GM19468 (cell line): ENCODE measurements around the gene ST14.

ENCODE experiments used
- ATAC-seq: cut with Tn5 transposase; IDR thresholded peaks from one replicate; pipeline ENCODE4 v1.9.1; 2021; ENCODE audit warnings: mild to moderate bottlenecking, moderate library complexity, moderate number of reproducible peaks; ENCODE audit not compliant: unreplicated experiment; ENCODE audit errors: extremely low read depth

The ST14 gene

DNA sequence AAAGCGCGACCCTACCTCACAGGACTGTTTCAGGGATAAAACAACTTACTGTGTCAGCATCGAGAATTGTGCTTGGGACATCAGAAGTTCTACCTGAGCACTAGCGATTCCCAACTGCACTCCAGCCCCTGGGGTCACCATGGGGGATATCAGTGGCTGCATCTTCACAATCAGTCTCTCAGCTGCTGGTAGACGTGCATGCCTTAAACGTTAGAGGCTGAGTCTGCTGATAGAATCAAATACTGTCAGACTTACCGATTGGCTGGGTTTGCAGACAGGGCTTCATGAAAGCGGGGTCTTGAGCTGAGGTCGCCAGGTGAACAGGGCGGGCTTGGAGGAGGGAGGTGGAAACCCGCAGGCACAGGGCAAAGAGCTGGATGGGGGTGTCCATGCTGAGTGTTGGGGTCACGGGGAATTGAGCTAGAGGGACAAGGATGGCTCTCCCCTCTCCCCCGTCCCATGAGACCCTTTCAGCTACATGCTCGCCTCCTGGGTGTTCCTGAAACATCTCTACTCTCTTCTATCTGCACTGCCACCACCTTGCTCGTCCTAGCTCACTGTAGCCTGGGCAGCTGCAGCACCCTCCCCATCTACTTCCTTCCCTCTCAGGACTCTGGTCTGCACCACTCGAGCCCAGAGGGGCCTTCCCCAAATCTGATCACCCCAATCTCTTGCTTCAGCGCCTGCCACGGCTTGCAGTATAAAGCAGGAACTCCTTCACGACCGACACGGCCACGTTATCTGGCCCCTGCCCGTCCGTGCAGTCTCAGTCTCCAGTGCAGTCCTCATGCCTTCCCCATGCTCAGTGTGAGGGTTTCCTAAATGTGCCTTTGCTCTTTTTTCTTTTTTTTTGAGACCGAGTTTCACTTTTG is 43.5 kb downstream of the ST14 start:
- no peak for ATAC-seq

GRCh38 chr11:130203766-130204702 is 44.5 kb downstream of the ST14 start:
- ATAC-seq, result no peak

DNA sequence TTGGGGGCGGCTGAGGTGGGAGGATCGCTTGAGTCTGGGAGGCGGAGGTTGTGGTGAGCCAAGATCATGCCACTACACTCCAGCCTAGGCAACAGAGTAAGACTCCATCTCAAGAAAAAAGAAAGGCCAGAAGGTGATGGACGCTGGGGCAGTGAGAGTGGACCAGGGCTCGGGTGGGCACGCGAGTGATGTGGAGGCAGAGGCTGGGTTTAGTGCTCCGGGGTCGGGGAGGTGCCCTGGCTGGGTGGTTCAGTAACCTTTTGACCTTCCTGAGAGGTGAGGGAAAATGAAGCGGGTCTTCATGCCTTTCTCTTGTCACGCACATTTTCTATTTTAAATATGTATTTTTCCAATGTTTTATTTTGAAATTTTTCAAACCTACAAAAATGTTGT is 45.1 kb downstream of the ST14 start:
- ATAC-seq, result no peak

DNA sequence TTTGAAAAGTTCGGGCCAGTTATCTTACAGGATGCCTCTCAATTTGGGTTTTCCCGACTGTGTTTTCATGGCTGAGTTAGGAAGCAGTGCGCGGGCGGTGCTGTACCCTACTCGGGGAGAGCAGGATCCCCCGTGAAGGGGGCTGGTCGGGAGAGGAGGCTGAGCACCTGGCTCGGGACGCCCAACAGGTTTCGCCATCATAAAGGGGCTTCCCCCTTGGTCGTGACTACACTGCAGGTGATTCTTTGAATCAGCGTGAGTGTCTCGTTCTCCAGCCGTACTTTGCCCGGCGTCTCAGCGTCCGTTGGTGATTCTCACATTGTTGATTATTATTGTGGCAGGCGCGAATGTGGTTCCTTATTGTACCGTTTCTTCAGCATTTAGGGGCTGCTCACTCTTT is 46.6 kb downstream of the ST14 start:
- no peak for ATAC-seq

DNA sequence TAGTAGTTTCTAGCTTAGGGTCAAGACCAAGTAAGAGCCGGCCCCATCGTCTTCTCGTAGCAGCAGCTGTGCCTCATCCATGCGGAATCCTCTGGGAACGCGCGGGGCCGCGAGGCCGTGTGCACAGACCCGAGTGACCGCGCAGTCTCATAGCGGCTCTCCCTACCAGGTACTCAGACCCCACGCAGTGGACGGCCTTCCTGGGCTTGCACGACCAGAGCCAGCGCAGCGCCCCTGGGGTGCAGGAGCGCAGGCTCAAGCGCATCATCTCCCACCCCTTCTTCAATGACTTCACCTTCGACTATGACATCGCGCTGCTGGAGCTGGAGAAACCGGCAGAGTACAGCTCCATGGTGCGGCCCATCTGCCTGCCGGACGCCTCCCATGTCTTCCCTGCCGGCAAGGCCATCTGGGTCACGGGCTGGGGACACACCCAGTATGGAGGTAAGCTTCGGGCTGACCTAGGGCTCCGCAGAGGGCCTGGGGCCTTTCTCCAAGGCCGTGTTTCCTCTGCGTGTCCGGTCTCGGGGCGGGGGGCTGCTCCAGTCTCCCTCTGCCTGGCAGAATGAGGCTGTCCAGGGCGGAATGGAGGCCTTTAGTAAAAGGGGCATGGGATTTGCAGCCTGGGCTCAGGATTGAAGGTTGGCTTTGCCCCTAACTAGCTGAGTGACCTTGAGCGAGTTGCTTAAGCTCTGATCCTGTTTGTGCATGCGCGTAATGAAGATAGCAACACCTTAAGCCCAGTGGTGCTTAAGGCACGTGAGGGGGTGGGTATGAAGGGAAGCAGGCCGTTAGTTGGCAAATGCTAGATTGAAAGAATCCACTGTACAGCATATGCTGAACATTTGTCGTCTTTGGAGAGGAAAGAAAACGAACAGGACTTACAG is 48.9 kb downstream of the ST14 start:
- no peak for ATAC-seq

GRCh38 chr11:130209128-130209932 is 49.7 kb downstream of the ST14 start:
- no peak for ATAC-seq

GRCh38 chr11:130209954-130210854 is 50.6 kb downstream of the ST14 start:
- ATAC-seq, result no peak

DNA sequence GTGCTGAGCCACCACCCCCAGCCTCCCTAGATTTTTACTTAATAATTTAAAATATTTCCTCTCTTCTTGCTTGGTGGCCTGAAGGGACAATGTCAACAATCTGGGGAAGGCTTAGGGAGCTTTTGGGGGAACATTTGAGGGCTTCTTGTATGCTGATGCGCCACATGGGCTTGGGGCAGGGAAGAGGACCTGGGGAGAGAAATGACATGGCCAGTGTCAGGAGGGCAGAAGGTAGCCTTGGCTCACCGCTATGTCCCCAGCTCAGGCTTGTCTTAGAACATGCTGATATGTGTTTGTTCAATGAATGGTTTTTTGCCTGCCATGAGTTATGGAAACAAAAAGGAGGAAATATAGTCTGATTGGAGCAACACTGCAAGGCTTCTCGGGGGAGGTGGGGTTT is 51.6 kb downstream of the ST14 start:
- ATAC-seq, result no peak

GRCh38 chr11:130211781-130212401 is 52.3 kb downstream of the ST14 start:
- no peak for ATAC-seq

DNA sequence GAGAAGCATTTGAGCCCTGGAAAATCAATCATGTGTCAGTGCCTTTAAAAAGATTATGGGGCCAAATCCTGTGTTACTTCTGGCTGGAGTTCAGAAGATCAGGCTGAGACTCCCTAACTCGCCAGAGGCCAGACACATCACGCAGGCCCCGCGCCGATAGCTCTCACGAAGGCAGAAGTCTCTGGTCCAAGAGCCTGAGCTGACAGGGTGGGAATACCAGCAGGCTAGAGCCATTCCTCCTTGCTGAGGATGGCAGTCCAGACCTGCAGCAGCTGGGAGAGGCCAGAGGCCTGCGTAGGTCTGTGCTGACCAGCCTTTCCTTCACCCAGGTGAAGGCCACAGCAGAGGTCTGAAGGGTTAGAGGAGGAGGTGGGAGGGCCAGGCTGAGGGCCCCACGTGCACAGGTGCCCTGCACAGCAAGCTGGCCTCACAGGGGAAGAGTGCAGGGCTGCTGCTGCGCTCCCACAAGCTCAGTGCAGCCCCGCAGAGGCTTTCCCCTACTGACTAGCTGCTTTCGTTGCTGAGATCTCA is 52.9 kb downstream of the ST14 start:
- no peak for ATAC-seq

DNA sequence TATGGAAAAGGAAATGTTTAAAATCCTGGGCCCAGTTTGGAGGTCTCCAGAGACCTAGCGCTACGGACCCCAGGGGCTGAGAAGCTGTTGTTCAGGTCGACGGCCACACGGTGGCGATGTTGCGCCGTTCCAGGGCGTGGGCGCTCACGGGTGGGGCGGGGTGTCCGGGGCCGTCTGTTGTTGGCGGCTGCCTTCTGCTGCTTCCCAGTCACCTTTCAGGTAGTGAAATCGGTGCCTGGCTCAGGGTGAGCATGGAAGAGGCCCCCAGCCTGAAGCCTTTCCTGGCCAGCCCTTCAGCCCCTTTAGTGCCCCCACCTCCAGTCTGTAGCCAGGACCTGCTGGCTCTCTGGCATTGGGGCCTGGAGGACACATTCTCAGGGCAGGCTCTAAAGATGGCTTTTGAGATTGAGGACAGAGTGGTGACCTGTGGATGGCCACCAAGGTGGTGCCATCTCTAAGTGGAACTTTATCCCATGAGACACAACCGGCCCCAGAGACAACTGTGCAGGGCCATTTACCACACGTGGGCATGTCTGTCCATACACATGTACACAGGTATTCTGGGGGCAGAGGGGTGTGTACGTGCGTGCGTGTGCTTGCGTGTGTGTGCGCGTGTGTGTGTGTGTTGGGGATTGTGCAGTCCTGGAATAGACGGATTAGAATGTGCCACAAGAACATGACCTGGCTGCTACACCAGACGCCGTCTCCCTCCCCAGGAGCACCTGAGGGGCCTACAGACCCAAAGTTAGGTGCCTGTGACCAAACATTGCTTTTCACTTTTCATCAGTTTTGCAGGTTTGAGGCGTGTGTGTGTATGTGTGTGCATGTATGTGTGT is 53.8 kb downstream of the ST14 start:
- ATAC-seq, result no peak

DNA sequence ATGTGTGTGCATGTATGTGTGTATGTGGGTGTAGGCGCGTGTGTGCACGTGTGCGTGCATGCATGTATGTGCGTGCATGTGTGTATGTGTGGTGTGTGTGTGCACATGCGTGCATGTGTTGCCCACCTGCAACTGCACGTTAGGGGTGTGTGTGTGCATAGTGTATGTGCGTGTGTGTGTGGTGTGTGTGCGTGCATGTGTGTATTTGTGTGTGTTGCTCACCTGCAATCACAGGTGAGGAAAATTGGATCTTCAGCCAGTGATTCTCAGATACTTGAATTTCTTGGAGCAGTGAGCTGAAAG is 54.3 kb downstream of the ST14 start:
- ATAC-seq, result no peak

DNA sequence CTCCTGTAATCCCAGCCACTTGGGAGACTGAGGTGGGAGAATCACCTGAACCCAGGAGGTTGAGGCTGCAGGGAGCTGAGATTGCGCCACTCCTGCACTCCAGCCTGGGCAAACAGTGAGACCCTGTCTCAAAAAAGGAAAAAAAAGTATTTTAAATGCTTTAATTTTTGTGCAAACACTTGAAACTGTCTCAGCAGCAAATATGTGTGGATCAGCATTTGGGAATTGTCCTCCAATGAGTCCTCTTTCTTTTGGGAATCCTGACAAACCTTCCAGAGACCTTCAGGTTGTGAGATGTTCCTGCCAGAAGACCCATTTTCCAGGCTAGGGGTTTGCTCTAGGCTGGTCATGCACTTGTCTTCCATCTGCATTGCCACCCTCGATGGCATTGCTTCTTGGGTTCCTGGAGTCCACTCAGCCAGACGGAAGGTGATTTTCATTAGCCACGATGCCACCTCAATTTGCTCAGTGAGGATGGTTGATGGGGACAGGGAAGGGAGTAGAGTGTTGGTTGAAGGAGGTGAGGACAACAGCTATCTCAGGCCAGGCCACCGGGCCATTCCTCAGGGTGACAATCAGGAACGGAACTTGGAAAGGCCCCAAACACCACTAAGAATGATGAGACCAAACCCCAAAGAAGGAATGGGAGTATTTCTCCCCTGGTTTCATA is 55.4 kb downstream of the ST14 start:
- ATAC-seq, result no peak

DNA sequence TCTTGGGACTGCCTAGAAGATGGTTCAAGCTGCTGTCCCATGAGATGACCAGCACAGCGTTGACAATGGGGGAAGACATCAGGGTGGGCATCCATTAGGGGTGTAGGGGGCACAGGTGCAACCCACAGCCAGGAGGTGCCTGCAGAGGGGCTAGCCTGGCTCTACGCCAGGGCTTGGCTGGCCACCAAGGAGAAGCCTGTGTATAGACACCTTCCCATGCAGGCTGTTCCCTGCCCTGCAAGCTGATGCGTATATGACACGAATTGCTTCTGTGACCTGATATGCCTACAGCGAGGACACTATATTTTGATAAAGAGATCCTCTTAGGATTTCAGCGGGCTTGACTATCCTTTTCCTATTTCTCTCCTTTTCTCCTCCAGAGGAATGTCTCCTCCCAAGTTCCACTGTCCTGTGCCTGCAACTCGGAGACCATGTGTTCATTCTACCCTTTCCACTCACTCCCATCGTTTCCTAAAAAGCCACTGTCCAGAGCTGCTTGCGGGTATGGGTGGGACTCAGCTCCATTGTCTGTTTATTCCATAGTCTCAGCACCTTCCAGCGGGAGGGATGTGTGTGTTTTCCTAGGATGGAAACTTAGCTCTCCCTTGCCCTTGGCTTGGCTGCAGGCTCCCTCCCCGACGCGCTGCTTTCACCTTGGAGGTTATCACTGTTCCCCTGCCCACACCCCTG is 56.1 kb downstream of the ST14 start:
- ATAC-seq, result no peak

- ATAC-seq, result no peak
These were observed 56.6 kb downstream of the ST14 start for GRCh38 chr11:130216221-130216550.

DNA sequence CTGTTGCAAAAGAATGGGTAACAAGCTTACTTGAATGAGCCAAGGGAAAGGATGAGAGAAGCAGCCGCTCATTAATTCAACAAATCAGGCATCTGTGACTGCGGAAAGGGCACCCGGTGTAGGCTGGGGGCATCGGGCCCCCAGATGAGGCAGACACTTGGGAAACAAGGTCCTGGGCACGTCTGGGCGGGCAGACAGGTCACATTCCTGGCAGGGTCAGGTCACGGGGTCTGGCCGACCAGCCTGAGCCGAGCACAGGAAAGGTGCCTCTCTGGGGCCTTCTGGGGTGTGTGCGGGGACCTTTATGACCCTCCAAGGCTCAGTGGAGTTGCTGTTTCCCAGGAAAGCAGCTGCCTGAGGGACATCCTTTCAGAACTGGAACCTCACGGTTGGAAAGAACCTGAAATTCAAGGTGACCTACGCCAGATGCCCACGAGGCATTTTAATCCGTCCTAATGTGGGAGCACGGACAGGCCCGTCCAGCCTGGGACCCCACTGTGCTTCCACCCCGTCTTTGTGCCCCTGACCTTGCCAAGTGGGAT is 57.1 kb downstream of the ST14 start:
- no peak for ATAC-seq
